Thyroid gland (tissue), 4 donors: ENCODE data around the gene ABCD3.

Experiments used
- POLR2A ChIP-seq, 2 donors: fragments of 450-650 bp; IDR thresholded peaks; one replicate each; pipeline ENCODE4 v1.6.1; 2017; ENCODE audit warnings: antibody characterized with exemption in 2 of 2, mild to moderate bottlenecking in 2 of 2, moderate library complexity in 1 of 2
- TF ChIP-seq, protein P1 (sequence below), 6 experiments: fragments of 200-600 bp in 3 of 6; fragments of 450-650 bp in 3 of 6; sonication (generic) in 3 of 6; IDR thresholded peaks; one replicate each; pipeline ENCODE4 v1.5.1; 2016 to 2019; ENCODE audit warnings: antibody characterized with exemption in 6 of 6, mild to moderate bottlenecking in 2 of 6, inconsistent platforms in 1 of 6, moderate library complexity in 1 of 6

- TF ChIP-seq POLR2A (IDR thresholded peaks at IDR 0.05), result no peak
- TF ChIP-seq, protein P1, sequence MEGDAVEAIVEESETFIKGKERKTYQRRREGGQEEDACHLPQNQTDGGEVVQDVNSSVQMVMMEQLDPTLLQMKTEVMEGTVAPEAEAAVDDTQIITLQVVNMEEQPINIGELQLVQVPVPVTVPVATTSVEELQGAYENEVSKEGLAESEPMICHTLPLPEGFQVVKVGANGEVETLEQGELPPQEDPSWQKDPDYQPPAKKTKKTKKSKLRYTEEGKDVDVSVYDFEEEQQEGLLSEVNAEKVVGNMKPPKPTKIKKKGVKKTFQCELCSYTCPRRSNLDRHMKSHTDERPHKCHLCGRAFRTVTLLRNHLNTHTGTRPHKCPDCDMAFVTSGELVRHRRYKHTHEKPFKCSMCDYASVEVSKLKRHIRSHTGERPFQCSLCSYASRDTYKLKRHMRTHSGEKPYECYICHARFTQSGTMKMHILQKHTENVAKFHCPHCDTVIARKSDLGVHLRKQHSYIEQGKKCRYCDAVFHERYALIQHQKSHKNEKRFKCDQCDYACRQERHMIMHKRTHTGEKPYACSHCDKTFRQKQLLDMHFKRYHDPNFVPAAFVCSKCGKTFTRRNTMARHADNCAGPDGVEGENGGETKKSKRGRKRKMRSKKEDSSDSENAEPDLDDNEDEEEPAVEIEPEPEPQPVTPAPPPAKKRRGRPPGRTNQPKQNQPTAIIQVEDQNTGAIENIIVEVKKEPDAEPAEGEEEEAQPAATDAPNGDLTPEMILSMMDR (IDR thresholded peaks at IDR 0.05), result peak in 1 of 6 experiments; percentile 3
These were observed 124.1 kb downstream of the ABCD3 start for GRCh38 chr1:94542088-94542870.
